ENCODE data around the gene LRRC15. TPM values are rescaled to one million over a fixed set of nuclear protein-coding genes. Genes with fewer than 3 reads are reported as not detected.

LRRC15 gene
- total RNA-seq, 1 donor, result 3.6 TPM

GRCh38 chr3:194323785-194324735 is 45.5 kb downstream of the LRRC15 start:
- DNase-seq (ENCODE audit: insufficient read length, low spot score, missing footprints), result peak; percentile 91

GRCh38 chr3:194322678-194323211 is 46.8 kb downstream of the LRRC15 start:
- no peak overlapping the region for H3K27ac ChIP-seq (ENCODE audit: low read depth, low read length)
- no peak overlapping the region for H2AFZ ChIP-seq (ENCODE audit: low read length)
- peaks cover 3% of the 10 kb centered on the region for H3K9me3 ChIP-seq (ENCODE audit: low read depth, low read length)
- H3K36me3 ChIP-seq (ENCODE audit: insufficient read depth, low read length), result no peaks in the 10 kb centered on the region
- TF ChIP-seq CTCF (IDR thresholded peaks at IDR 0.05; ENCODE audit: extremely low read depth, low read depth, low read length), result no peak
- H3K4me2 ChIP-seq (ENCODE audit: insufficient read depth, low read length), result no peak overlapping the region
- H4K20me1 ChIP-seq (ENCODE audit: insufficient read depth, low read length), result no peaks in the 10 kb centered on the region
- peaks cover 5% of the 10 kb centered on the region for H3K27me3 ChIP-seq (ENCODE audit: insufficient read depth, low read length)
- no peaks in the 10 kb centered on the region for H3K79me2 ChIP-seq (ENCODE audit: insufficient read depth, low read length)
- DNase-seq (ENCODE audit: insufficient read length, low spot score, missing footprints), result peak; percentile 91
- peaks cover 8% of the 10 kb centered on the region for H3K4me1 ChIP-seq (ENCODE audit: insufficient read depth, low read length)
- no peak overlapping the region for H3K4me3 ChIP-seq (ENCODE audit: insufficient read depth, low read length)

More at GRCh38 chr3:194323785-194324735, 45.5 kb downstream of the LRRC15 start:
- peaks cover 16% of the 10 kb centered on the region for H3K4me1 ChIP-seq (ENCODE audit: insufficient read depth, low read length)
- H4K20me1 ChIP-seq (ENCODE audit: insufficient read depth, low read length), result no peaks in the 10 kb centered on the region
- H3K36me3 ChIP-seq (ENCODE audit: insufficient read depth, low read length), result no peaks in the 10 kb centered on the region
- H3K27ac ChIP-seq (ENCODE audit: low read depth, low read length), result no peak overlapping the region
- H3K4me2 ChIP-seq (ENCODE audit: insufficient read depth, low read length), result peak overlapping the region; percentile 69
- H3K9me3 ChIP-seq (ENCODE audit: low read depth, low read length), result no peaks in the 10 kb centered on the region
- no peak for TF ChIP-seq CTCF (IDR thresholded peaks at IDR 0.05; ENCODE audit: extremely low read depth, low read depth, low read length)
- H2AFZ ChIP-seq (ENCODE audit: low read length), result peak overlapping the region; percentile 84
- peak overlapping the region; percentile 49 for H3K4me3 ChIP-seq (ENCODE audit: insufficient read depth, low read length)
- no peaks in the 10 kb centered on the region for H3K79me2 ChIP-seq (ENCODE audit: insufficient read depth, low read length)
- peaks cover 5% of the 10 kb centered on the region for H3K27me3 ChIP-seq (ENCODE audit: insufficient read depth, low read length)

GRCh38 chr3:194321693-194322640 is 47.6 kb downstream of the LRRC15 start:
- H3K4me2 ChIP-seq (ENCODE audit: insufficient read depth, low read length), result no peak overlapping the region
- H3K36me3 ChIP-seq (ENCODE audit: insufficient read depth, low read length), result no peaks in the 10 kb centered on the region
- H3K79me2 ChIP-seq (ENCODE audit: insufficient read depth, low read length), result no peaks in the 10 kb centered on the region
- no peak overlapping the region for H3K27ac ChIP-seq (ENCODE audit: low read depth, low read length)
- no peak for TF ChIP-seq CTCF (IDR thresholded peaks at IDR 0.05; ENCODE audit: extremely low read depth, low read depth, low read length)
- no peak overlapping the region for H3K4me3 ChIP-seq (ENCODE audit: insufficient read depth, low read length)
- H3K9me3 ChIP-seq (ENCODE audit: low read depth, low read length), result peaks cover 3% of the 10 kb centered on the region
- H3K27me3 ChIP-seq (ENCODE audit: insufficient read depth, low read length), result peaks cover 11% of the 10 kb centered on the region
- no peak overlapping the region for H2AFZ ChIP-seq (ENCODE audit: low read length)
- H4K20me1 ChIP-seq (ENCODE audit: insufficient read depth, low read length), result no peaks in the 10 kb centered on the region
- H3K4me1 ChIP-seq (ENCODE audit: insufficient read depth, low read length), result peaks cover 8% of the 10 kb centered on the region
- peak; percentile 30 for DNase-seq (ENCODE audit: insufficient read length, low spot score, missing footprints)
